ENCODE measurements around the gene TBC1D1.

Gene TBC1D1

DNA sequence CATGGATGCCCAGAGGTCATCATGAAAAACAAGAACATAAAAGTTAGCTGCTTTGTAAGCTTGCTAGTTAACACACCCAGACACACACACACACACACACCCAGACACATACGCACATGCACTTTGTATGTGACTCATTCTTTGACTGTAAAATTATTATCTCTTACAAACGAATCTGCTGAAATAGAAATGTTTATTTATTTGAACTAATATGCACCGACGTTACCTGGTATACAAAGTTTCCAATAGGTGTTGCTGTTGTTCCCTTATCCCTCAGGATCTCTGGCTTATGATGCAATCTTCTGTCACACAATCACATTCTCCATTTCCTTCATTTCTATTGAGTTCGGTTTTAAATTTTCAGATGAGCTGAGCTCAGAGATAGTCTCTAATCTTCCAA is 278.6 kb downstream of the TBC1D1 start:
- no peak for DNase-seq (ENCODE audit: low read depth in 2 of 2)

DNA sequence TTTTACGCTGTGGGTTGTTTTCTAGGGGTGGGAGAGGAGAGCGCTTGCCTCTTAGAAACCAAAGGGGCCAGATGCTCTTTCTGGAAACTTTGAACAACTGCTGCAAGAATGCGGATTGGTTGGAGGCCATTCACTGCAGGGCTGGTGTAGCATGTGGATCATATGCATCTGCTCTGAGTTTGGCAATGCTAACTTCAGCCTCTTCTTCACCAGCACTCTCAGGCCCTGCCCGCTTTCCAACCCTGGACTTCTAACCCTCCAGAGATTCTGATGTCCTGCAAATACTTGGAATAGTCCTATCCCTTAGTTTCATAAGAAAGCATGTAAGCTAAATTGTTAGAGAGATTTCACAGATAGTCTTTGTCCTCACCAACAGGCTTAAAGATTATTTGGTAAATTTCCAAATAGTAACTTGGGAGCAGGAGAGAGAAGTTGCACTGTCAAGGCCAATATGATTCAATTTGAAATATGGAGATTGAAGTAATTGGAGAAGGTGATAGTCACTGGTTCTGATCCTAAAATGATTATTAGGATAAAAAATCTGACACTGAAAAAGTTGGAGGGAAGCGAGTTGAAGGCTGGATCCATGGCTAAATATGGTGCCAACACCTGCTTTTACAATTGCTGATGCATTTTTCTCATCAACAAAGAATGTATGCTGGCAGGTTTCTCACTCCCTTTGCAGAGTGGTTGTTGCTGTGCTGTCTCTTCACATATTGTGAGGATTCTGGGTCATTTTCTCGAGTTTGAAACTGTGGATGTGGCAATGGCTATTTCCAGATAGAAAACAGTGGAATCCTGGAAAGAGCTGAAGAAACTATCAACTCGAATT is 279.7 kb downstream of the TBC1D1 start:
- no peak for DNase-seq (ENCODE audit: low read depth in 2 of 2)

GRCh38 chr4:38172078-38172477 is 281.2 kb downstream of the TBC1D1 start:
- no peak for DNase-seq (ENCODE audit: low read depth in 2 of 2)

- DNase-seq (ENCODE audit: low read depth in 2 of 2): no peak
Observed at GRCh38 chr4:38173935-38174518, 283.1 kb downstream of the TBC1D1 start.

DNA sequence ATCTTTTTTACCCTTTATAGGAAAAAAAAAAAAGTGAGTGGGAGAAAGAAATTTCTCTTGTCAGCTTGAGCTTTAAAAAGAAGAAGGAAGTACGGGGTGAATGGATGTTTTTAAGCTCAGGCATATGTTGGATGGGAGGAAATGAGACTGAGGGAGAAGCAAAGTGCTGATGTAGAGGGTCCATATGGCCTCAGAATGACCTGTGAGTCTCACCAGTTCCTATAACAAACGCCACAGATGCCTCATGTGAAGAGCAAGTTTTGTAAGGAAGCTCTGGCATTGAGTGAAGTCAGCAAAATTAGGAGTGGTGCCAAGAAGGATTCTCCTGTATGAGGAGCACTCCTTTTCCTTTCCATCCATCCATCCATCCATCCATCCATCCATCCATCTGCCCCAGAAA is 283.9 kb downstream of the TBC1D1 start:
- no peak for DNase-seq (ENCODE audit: low read depth in 2 of 2)

GRCh38 chr4:38176165-38176564 is 285.3 kb downstream of the TBC1D1 start:
- no peak for DNase-seq (ENCODE audit: low read depth in 2 of 2)

DNA sequence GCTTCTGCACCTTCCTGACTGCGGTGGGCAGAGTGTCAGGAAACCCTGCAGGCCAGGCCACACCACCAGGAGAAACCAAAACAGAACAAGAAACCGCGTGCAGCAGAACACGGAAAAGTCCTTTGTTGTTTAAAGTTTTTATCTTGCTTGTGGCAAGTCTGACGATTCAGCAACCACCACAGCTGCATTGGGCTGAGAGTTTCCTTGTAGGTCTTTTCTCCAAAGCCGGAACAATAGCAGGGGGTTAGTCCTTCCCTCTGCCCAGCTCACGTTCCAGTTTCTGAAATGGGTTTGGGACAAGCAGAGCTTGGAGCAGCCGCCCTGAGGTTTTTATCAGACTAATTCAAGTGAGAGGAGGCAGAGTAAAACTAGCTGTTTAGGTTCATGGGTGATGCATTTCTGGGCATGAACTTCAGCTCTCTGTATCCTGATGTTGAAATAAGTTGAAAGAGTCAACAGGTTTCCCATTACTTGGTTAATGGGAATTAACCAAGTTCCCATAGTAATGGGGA is 286.2 kb downstream of the TBC1D1 start:
- peak; percentile 17 to 39 for DNase-seq (ENCODE audit: low read depth in 2 of 2)

DNA sequence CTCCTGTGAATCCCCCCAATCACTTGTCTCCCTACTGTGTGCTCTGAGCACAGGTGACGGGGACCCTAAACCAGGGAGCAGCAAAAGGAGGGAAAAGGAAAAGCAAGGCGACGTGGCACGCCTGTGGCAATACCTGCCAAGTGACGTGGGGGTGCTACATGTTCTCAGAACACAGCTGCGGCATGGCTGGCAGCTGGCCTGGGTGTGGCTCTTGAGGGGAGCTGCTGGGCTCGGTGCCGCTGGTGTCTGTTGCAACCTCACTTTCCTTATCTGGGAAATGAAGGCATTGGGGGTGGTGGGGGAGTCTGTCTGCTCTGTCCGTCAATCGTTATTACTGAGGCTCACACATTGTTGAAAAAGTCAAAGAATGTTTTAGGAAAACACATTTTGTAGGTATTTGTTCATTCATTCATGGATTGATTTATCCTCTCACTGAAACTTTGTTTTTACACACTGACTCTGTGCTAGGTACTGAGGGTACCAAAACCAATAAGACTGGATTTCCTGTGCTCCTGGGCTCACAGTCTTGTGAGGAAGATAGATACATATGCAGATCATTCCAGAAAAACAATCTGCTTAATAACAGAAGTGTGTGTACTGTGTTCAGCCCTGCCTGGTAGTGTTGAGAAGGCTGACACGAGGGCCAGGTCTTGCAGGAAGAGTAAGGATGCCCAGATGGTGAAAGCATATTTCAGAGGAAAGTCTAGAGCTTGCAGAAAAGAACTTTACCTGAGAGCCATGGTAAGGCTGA is 286.9 kb downstream of the TBC1D1 start:
- DNase-seq (ENCODE audit: low read depth in 2 of 2): peak; percentile 13 to 26

GRCh38 chr4:38178392-38178995 is 287.6 kb downstream of the TBC1D1 start:
- DNase-seq (ENCODE audit: low read depth in 2 of 2): no peak

DNA sequence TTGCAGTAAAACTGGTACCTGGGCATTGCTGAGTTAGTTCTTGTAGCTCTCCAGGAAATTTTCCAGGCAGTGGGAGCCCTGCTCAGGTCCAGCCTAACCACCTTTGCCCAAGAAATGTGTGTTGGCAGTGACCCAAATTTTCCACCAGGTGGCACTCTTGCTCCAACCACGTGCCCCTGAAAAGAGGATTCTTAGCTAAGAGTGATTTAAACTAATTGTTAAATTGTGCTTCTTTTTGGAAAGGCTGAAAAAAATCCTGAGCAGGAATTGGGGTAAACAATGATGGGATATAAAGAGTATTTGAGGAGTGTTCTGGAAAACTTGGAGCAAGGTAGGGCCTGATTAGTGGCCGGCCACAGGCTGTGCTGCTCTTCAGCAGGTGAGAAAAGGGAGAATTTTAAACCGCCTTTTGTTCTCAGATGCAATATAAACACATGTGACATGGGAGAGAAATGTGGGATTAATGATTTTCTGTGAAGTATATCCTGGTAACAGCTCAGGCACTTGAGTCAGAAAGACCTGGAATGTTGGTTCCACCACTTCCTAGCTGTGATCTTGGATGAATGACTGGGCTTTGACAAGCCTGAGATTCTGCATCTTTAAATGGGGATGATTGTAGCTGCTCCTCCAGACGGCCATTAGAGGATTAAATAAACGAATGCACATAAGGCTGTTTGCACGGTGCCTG is 288.9 kb downstream of the TBC1D1 start:
- DNase-seq (ENCODE audit: low read depth in 2 of 2): peak; percentile 49 to 53

GRCh38 chr4:38180456-38180855 is 289.6 kb downstream of the TBC1D1 start:
- DNase-seq (ENCODE audit: low read depth in 2 of 2): no peak

- no peak for DNase-seq (ENCODE audit: low read depth in 2 of 2)
Observed at GRCh38 chr4:38181286-38181685, 290.4 kb downstream of the TBC1D1 start.

DNA sequence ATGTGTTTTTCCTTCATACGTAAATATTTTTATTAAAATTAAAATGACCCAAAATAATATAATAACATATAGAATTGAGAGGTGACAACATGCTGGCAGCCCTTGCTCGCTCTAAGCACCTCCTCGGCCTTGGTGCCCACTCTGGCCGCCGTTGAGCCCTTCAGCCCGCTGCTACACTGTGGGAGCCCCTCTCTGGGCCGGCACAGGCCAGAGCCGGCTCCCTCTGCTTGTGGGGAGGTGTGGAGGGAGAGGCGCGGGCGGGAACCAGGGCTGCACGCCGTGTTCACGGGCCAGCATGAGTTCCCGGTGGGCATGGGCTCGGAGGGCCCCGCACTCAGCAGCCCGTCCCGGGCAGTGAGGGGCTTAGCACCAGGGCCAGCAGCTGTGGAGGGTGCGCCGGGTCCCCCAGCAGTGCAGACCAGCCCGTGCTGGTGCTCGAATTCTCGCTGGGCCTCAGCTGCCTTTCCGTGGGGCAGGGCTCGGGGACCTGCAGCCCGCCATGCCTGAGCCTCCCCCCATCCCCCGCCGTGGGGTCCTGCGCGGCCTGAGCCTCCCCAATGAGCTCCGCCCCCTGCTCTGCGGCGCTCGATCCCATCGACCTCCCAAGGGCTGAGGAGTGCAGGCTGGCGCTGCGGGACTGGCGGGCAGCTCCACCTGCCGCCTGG is 291.6 kb downstream of the TBC1D1 start:
- DNase-seq (ENCODE audit: low read depth in 2 of 2): no peak

- no peak for DNase-seq (ENCODE audit: low read depth in 2 of 2)
Observed at GRCh38 chr4:38184404-38184803, 293.5 kb downstream of the TBC1D1 start.

DNA sequence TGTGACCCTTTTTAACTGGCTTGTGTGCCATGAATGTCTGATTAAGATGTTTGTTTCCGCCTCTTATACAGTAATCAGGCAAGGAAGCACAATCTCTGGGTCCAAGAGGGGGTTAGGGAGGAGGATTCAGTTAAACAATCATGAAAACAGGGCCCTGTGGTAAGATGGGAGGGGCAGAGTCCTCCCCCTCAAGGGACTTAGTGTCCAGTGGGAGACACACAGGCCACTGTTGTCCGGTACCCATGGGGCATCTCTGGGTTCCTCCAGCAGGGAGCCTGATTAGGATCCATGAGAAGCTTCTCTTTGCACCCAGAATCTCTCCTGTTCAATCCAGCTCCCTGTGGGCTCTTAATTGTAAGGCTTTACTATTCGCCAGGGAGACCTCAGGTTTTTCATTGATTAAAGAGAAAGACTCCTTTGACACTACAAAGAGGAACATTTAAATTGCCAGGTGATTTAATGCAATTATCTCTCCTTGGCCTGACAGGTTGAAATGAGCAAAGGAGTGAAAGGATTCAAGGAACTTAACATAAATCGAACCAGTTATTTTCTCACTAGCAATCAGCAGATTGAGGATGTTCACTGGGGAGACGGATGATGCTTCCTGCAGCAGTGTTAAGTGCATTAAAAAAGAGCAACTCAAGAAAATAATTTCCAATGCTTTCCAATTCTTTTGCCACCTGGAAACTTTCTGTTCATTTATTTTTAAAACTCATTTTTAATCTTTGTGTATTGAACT is 294.7 kb downstream of the TBC1D1 start:
- DNase-seq (ENCODE audit: low read depth in 2 of 2): no peak

DNA sequence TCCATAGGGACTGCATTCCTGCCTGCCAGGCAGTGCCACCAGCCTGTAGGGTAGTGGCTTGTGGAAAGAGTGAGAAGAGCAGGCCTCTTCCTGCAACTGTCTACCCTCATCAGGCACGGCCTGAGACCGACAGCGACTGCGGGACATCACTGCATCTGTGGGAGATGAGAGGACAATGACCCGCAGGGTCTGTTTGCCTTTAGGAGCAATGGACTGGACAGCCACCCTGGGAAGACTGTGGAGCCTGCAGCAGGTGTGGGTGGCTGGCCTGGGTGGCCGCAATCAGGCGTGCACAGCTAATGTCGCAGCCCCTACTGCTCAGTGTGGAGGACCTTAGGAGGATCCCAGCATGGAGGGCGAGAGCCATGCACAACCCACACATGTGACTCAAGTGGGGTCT is 297.3 kb downstream of the TBC1D1 start:
- no peak for DNase-seq (ENCODE audit: low read depth in 2 of 2)

GRCh38 chr4:38188631-38189101 is 297.8 kb downstream of the TBC1D1 start:
- DNase-seq (ENCODE audit: low read depth in 2 of 2): no peak
